DLD1 (cell line): Measurements from ENCODE around the gene MRRF.
"Not testable (repeated sequence)": the region's sequence is repeated elsewhere in the genome, so short reads cannot be mapped to it uniquely, and the experiment has no call there.

Source experiments
- in situ Hi-C: cut with HindIII; loops from 2 replicates; pipeline ENCODE4 v1.10.0; 2017; ENCODE audit warnings: low sequenced_read_pairs

MRRF gene

GRCh38 chr9:122350577-122351355 lies 86.1 kb downstream of the MRRF start:
- in situ Hi-C loops, result no loop called here

- in situ Hi-C loops, result no loop called here
These were observed 90.0 kb downstream of the MRRF start for GRCh38 chr9:122354536-122355199.

- in situ Hi-C loops, result no loop called here
These were observed 90.7 kb downstream of the MRRF start for GRCh38 chr9:122355336-122355875.

GRCh38 chr9:122356627-122357026 lies 91.9 kb downstream of the MRRF start:
- in situ Hi-C loops, result no loop called here

- in situ Hi-C loops, result no loop called here
These were observed 96.2 kb downstream of the MRRF start for GRCh38 chr9:122360891-122361290.

GRCh38 chr9:122363131-122363530 lies 98.4 kb downstream of the MRRF start:
- in situ Hi-C loops, result not testable (repeated sequence)

GRCh38 chr9:122364117-122364782 lies 99.6 kb downstream of the MRRF start:
- in situ Hi-C loops, result no loop called here

- in situ Hi-C loops, result no loop called here
These were observed 100.1 kb downstream of the MRRF start for GRCh38 chr9:122364783-122365150.

GRCh38 chr9:122366074-122366660 lies 101.5 kb downstream of the MRRF start:
- in situ Hi-C loops, result no loop called here

GRCh38 chr9:122367065-122367464 lies 102.4 kb downstream of the MRRF start:
- in situ Hi-C loops, result no loop called here

- in situ Hi-C loops, result no loop called here
These were observed 103.2 kb downstream of the MRRF start for GRCh38 chr9:122367774-122368460.

- in situ Hi-C loops, result no loop called here
These were observed 104.0 kb downstream of the MRRF start for GRCh38 chr9:122368642-122369041.

GRCh38 chr9:122370303-122370702 lies 105.6 kb downstream of the MRRF start:
- in situ Hi-C loops, result no loop called here

GRCh38 chr9:122370869-122371755 lies 106.4 kb downstream of the MRRF start, which contains the start of gene PTGS1:
Gene PTGS1 (plus strand): TSS chr9:122371024. CDS start chr9:122371085, 61 bp downstream.
- in situ Hi-C loops, result no loop called here

- in situ Hi-C loops, result no loop called here
These were observed 107.2 kb downstream of the MRRF start for GRCh38 chr9:122371846-122372245.

- in situ Hi-C loops, result no loop called here
These were observed 108.5 kb downstream of the MRRF start for GRCh38 chr9:122372856-122373845.

GRCh38 chr9:122374885-122375420 lies 110.3 kb downstream of the MRRF start:
- in situ Hi-C loops, result no loop called here

GRCh38 chr9:122376796-122377195 lies 112.1 kb downstream of the MRRF start:
- in situ Hi-C loops, result no loop called here
